GM21381 (cell line): ENCODE data around the gene ARHGAP29.

Source experiments
- ATAC-seq: cut with Tn5 transposase; IDR thresholded peaks from one replicate; pipeline ENCODE4 v1.9.1; 2021; ENCODE audit warnings: mild to moderate bottlenecking, moderate library complexity; ENCODE audit not compliant: unreplicated experiment

The ARHGAP29 gene

DNA sequence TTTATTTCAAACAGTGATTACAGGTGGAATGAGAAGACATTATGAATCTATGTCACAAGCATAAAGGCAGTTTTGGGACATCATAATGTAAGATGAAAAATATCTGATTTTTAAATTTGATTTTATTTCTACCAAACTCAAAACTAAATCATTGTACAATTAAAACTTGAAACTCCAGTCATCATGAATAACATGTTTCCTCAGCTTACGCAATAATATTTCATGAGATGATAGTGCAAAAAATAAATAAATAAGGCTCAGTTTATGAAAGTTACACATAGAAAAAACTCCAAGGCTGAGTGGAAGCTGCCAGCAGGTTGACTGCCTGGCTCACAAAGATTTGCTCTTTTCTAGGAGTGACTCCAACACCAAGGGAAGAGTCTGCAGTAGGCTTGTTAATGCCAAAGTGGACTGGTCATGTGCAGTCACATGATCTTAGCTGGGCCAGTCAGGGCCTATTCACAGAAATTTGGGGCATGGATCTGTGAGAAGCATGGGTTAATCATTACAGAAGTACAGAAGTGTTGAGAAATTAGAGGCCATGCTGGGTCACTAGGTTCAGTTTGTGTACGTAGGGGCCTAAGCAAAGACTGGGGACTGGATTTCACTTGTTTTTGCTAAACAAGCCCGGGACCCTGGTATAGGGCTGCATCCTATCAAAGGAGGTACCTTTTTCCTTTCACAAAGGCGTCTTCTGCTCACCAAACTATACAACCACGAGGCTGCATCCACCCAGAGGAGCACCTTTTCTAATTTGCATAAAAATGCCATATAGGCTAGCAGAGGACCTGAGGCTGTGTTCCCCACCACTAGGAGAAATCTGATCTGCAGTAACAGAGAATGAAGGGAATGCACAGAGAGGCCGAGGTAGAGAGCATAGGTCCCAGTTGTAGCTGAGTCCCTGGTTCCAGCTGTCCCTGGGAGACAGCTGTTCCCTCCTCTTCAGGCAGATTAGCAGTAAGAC, 111.6 kb downstream of the ARHGAP29 start:
- no peak for ATAC-seq

- no peak for ATAC-seq
These were observed 112.8 kb downstream of the ARHGAP29 start for GRCh38 chr1:94124538-94124937.

DNA sequence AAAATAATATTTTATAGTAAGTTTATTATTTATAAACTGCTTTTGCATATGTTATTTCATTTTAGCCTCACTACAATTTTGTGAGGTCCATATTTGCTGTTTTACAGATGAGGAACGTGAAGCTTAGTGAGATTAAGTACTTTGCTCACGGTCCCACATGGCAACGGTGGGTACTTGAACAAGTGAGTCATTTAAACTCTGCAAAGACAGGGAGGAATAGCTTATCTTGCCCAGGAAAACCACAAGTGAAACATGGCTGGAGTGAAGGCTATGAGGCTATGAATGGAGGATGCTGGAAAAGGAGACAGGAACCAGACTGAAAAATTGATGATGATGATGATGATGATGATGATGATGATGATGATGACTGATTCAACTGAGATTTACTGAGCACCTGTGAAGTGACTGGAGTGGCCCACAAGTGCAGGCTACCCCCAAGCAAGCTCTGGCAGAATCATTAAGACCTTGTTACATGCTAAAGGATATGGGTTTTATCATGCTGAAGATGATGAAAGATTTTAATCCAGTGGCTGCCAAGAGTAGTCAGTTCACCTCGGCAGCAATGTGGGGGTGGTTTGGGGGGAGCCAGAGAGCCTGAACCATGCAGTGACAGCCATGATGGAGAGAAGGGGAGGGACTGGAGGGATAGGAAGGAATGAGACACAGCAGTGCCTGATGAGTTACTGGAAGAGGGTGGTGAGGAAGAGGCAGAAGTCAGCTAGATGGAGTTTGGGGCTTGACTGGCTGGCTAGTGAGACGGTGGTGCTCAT, 115.0 kb downstream of the ARHGAP29 start:
- ATAC-seq: no peak
